BE2C (cell line): ENCODE results near the gene RAB1A.

ENCODE experiments used
- DNase-seq: peaks from one replicate; pipeline ENCODE4 v3.0.0-alpha.2; 2020
- H3K27me3 ChIP-seq: fragments of 250-450 bp; sonication (Bioruptor Pico); 2 replicates; pipeline ENCODE4 v1.5.1; 2020; ENCODE audit warnings: mild to moderate bottlenecking
- H3K36me3 ChIP-seq: fragments of 250-450 bp; sonication (Bioruptor Pico); 2 replicates; pipeline ENCODE4 v1.5.1; 2020; ENCODE audit warnings: mild to moderate bottlenecking
- H3K4me1 ChIP-seq: fragments of 250-450 bp; sonication (Bioruptor Pico); 2 replicates; pipeline ENCODE4 v1.5.1; 2020
- H3K4me3 ChIP-seq: 2 replicates; pipeline ENCODE4 v1.5.1; 2011; ENCODE audit warnings: low read depth, low read length
- H3K9me3 ChIP-seq: fragments of 250-450 bp; sonication (Bioruptor Pico); 2 replicates; pipeline ENCODE4 v1.5.1; 2020
- CTCF ChIP-seq: IDR thresholded peaks from 2 replicates; pipeline ENCODE4 v1.5.1; 2012; ENCODE audit warnings: mild to moderate bottlenecking, low read depth, low read length

RAB1A gene

DNA sequence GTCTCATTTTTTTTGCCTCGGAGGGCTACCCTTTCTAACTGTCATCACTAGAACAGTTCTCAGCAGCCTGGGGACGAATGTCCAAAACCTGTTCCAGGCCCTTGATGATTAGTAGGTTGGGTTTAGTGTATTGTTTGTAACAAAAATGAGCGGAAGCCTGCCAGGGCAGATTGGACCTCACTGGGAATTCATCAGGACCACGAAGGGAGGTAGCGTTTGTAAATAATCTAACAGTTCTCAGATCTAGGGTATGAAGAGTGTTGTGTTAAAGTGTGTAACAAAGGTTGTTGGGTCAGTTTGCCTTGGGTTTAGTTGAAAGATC, 72.9 kb downstream of the RAB1A start:
- no peak for DNase-seq
- TF ChIP-seq CTCF: no peak
- Histone ChIP-seq H3K4me1 (no peaks in the 10 kb centered on the region), H3K36me3 (0 out of 2 replicates have a peak, but pooled peaks cover 3% of the 10 kb centered on the region), H3K9me3 (no peaks in the 10 kb centered on the region), H3K4me3 (peak overlapping the region; percentile 71), H3K27me3 (no peaks in the 10 kb centered on the region)

- peak; percentile 92 for DNase-seq
- Histone ChIP-seq H3K4me3 (peak within 1 kb of the TSS; percentile 71), H3K9me3 (no peaks in the 10 kb centered on the region), H3K4me1 (no peaks in the 10 kb centered on the region), H3K36me3 (0 out of 2 replicates have a peak, but pooled peaks cover 3% of the 10 kb centered on the region), H3K27me3 (no peaks in the 10 kb centered on the region)
- TF ChIP-seq CTCF: no peak
Measured at GRCh38 chr2:65056215-65057053, 73.5 kb downstream of the RAB1A start, which contains the start of gene CEP68. TSS of gene CEP68 (plus strand) at chr2:65056416. CDS start at chr2:65069445, 13,029 bp downstream.

DNA sequence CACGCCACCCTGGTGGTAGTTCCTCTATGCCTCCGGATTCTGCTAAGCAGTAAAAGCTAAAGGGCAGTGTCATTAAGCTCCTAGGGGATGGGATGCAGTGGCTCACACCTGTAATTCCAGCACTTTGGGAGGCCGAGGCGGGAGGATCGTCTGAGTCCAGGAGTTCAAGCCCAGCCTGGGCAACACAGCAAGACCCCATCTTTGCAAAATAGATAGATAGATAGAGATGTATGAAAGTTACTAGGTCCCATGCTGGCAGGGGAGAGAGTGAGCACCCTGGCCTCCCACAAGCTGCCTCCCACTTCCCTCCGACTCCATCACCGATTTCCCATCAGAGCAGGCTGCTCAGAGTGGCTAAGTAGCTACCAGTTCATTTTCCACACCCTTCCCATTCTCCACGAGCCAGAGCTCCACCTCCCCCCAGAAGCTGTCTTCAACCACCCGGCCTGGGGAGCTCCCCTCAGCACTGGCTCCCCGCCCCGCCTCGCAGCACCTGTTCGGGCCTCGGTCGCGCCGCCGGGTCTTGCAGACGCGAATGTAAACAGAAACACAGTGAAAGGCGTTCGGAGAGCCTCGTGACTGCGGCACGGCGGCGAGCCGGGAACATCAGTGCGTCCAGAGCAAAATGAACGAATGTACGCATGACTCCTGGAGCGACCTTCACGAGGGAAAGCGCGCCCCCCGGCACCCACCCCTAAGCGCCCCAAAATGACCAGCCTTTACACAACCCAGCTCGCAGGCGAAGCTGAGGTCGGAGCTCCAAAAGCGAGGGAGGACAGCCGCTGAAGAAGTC, 74.3 kb downstream of the RAB1A start:
- DNase-seq: no peak
- no peak for TF ChIP-seq CTCF
- no peaks in the 10 kb centered on the region for H3K27me3 ChIP-seq
- 0 out of 2 replicates have a peak, but pooled peaks cover 3% of the 10 kb centered on the region for H3K36me3 ChIP-seq
- H3K4me1 ChIP-seq: no peaks in the 10 kb centered on the region
- H3K4me3 ChIP-seq: peak overlapping the region; percentile 71
- H3K9me3 ChIP-seq: no peaks in the 10 kb centered on the region

DNA sequence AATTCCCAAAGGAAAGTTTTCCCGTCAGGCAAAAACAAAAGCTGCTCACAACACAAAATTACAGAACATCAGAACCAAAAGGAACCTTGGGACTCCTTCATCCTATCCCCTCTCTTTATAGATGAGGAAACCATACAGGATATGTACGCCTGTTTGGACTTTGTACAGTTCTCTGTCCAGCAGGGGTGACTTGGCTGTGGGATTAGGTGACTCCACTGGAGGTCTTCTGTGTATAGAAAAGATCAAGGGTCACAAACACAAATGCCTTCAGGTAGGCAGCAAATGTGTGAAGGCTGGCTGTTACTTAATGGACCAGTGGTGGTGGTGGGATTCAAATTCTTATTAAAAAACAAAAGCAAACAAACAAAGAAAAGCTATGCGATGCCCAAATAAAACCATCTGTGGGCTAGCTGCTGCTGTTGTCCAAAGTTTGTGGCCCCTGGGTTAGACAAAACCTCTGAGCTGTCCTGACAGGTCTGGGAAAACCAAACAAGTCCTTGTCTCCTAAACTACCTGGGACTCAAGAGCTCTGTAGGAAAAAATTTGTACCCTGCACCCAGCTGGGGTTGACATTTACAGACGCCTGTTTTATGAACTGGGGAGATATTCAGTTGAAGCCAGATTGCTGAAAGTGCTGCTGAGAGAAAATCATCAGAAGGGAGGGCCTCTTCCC, 75.0 kb downstream of the RAB1A start:
- Histone ChIP-seq H3K9me3 (no peaks in the 10 kb centered on the region), H3K27me3 (no peaks in the 10 kb centered on the region), H3K4me3 (no peak overlapping the region), H3K4me1 (no peaks in the 10 kb centered on the region), H3K36me3 (0 out of 2 replicates have a peak, but pooled peaks cover 3% of the 10 kb centered on the region)
- no peak for DNase-seq
- TF ChIP-seq CTCF: no peak

DNA sequence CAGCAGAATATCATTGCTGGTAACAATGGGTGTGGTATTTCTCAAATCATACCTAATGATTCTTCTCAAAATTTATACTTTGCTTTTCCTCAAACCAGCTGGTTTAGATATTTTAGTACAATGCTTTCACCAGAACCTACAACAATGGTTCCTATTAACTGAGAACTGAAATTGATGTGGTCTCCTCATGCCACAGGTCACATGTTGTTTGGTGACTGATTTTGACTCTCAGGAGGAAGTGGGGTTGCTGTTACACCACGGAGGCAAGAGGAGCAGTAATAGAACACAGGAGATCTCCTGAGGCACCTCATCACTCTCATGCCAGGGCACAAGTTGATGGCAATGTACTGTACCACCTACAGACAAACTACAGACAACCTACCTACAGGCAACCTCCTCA, 76.7 kb downstream of the RAB1A start:
- Histone ChIP-seq H3K4me1 (no peaks in the 10 kb centered on the region), H3K27me3 (no peaks in the 10 kb centered on the region), H3K36me3 (0 out of 2 replicates have a peak, but pooled peaks cover 3% of the 10 kb centered on the region), H3K9me3 (no peaks in the 10 kb centered on the region), H3K4me3 (no peak overlapping the region)
- DNase-seq: no peak
- TF ChIP-seq CTCF: no peak
